Measurements from ENCODE around the gene TBC1D2. TPM values are rescaled to one million over a fixed set of nuclear protein-coding genes. Genes with fewer than 3 reads are reported as not detected.
A peak's percentile ranks its signal among the peaks of the same experiment; 100 is the strongest.

Gene TBC1D2
- total and polyA plus RNA-seq, 2 experiments from 2014 or later, result 3.7 to 6.8 TPM

DNA sequence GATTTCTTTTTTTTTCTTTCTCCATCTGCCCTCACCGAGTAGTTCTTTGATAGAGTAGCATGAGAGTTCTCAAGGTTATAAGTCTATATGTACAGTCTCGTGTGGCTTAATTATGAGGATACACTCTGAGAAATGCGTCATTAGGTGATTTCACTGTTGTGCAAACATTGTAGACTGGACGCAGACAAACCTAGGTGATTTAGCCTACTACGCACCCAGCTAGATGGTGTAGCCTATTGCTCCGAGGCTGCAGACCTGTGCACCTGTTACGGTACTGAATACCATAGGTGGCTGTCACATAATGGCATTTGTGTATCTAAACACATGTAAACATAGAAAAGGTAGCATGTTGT lies 36.1 kb downstream of the TBC1D2 start:
- H3K4me3 ChIP-seq, result peak overlapping the region; percentile 2; the same call in 1 of the 2 replicates
- Mint-ChIP-seq H3K36me3 (ENCODE audit: low read depth) (peaks cover 29% of the 10 kb centered on the region), H3K27ac (peak overlapping the region; percentile 88), H3K4me1 (peaks cover 63% of the 10 kb centered on the region), H3K9me3 (no peaks in the 10 kb centered on the region), H3K4me3 (peak overlapping the region; percentile 31), H3K27me3 (ENCODE audit: insufficient read depth, low read depth, poor library complexity) (peaks cover 17% of the 10 kb centered on the region)
- no peak overlapping the region for H2AFZ ChIP-seq
- no peaks in the 10 kb centered on the region for H3K9me2 ChIP-seq (ENCODE audit: insufficient read depth)
- no peaks in the 10 kb centered on the region for H4K20me1 ChIP-seq (replicated peaks; ENCODE audit: insufficient read depth)
- no peak for ATAC-seq
- no peak for TF ChIP-seq ZNF331 (CRISPR knock-in tag; IDR thresholded peaks at IDR 0.05; ENCODE audit: low read depth)
- TF ChIP-seq JUNB (IDR thresholded peaks at IDR 0.05; ENCODE audit: unreplicated experiment), result no peak
- no peak for TF ChIP-seq ZNF114 (CRISPR knock-in tag; IDR thresholded peaks at IDR 0.05)
- TF ChIP-seq, protein P1, sequence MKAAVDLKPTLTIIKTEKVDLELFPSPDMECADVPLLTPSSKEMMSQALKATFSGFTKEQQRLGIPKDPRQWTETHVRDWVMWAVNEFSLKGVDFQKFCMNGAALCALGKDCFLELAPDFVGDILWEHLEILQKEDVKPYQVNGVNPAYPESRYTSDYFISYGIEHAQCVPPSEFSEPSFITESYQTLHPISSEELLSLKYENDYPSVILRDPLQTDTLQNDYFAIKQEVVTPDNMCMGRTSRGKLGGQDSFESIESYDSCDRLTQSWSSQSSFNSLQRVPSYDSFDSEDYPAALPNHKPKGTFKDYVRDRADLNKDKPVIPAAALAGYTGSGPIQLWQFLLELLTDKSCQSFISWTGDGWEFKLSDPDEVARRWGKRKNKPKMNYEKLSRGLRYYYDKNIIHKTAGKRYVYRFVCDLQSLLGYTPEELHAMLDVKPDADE (IDR thresholded peaks at IDR 0.05), result no peak
- TF ChIP-seq EZH2phosphoT487 (IDR thresholded peaks at IDR 0.05; ENCODE audit: unreplicated experiment), result no peak
- TF ChIP-seq CTCF (conservative IDR thresholded peaks at IDR 0.05; ENCODE audit: low read depth in 2 of 2), result no peak
- TF ChIP-seq NANOG (IDR thresholded peaks at IDR 0.05; ENCODE audit: borderline replicate concordance), result no peak
- TF ChIP-seq, protein P2, sequence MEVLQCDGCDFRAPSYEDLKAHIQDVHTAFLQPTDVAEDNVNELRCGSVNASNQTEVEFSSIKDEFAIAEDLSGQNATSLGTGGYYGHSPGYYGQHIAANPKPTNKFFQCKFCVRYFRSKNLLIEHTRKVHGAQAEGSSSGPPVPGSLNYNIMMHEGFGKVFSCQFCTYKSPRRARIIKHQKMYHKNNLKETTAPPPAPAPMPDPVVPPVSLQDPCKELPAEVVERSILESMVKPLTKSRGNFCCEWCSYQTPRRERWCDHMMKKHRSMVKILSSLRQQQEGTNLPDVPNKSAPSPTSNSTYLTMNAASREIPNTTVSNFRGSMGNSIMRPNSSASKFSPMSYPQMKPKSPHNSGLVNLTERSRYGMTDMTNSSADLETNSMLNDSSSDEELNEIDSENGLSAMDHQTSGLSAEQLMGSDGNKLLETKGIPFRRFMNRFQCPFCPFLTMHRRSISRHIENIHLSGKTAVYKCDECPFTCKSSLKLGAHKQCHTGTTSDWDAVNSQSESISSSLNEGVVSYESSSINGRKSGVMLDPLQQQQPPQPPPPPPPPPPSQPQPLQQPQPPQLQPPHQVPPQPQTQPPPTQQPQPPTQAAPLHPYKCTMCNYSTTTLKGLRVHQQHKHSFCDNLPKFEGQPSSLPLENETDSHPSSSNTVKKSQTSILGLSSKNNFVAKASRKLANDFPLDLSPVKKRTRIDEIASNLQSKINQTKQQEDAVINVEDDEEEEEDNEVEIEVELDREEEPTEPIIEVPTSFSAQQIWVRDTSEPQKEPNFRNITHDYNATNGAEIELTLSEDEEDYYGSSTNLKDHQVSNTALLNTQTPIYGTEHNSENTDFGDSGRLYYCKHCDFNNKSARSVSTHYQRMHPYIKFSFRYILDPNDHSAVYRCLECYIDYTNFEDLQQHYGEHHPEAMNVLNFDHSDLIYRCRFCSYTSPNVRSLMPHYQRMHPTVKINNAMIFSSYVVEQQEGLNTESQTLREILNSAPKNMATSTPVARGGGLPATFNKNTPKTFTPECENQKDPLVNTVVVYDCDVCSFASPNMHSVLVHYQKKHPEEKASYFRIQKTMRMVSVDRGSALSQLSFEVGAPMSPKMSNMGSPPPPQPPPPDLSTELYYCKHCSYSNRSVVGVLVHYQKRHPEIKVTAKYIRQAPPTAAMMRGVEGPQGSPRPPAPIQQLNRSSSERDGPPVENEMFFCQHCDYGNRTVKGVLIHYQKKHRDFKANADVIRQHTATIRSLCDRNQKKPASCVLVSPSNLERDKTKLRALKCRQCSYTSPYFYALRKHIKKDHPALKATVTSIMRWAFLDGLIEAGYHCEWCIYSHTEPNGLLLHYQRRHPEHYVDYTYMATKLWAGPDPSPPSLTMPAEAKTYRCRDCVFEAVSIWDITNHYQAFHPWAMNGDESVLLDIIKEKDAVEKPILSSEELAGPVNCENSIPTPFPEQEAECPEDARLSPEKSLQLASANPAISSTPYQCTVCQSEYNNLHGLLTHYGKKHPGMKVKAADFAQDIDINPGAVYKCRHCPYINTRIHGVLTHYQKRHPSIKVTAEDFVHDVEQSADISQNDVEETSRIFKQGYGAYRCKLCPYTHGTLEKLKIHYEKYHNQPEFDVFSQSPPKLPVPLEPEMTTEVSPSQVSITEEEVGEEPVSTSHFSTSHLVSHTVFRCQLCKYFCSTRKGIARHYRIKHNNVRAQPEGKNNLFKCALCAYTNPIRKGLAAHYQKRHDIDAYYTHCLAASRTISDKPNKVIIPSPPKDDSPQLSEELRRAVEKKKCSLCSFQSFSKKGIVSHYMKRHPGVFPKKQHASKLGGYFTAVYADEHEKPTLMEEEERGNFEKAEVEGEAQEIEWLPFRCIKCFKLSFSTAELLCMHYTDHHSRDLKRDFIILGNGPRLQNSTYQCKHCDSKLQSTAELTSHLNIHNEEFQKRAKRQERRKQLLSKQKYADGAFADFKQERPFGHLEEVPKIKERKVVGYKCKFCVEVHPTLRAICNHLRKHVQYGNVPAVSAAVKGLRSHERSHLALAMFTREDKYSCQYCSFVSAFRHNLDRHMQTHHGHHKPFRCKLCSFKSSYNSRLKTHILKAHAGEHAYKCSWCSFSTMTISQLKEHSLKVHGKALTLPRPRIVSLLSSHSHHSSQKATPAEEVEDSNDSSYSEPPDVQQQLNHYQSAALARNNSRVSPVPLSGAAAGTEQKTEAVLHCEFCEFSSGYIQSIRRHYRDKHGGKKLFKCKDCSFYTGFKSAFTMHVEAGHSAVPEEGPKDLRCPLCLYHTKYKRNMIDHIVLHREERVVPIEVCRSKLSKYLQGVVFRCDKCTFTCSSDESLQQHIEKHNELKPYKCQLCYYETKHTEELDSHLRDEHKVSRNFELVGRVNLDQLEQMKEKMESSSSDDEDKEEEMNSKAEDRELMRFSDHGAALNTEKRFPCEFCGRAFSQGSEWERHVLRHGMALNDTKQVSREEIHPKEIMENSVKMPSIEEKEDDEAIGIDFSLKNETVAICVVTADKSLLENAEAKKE (CRISPR knock-in tag; IDR thresholded peaks at IDR 0.05), result no peak
- no peak for TF ChIP-seq CREB1 (CRISPR knock-in tag; IDR thresholded peaks at IDR 0.05; ENCODE audit: low read depth)
- TF ChIP-seq POLR2AphosphoS5 (IDR thresholded peaks at IDR 0.05; ENCODE audit: low read depth), result no peak
- TF ChIP-seq STAT1 (IDR thresholded peaks at IDR 0.05; ENCODE audit: unreplicated experiment), result no peak
- no peak for TF ChIP-seq REST (IDR thresholded peaks at IDR 0.05; ENCODE audit: unreplicated experiment)
- TF ChIP-seq EZH2 (IDR thresholded peaks at IDR 0.05; ENCODE audit: low read depth, unreplicated experiment), result no peak
- no peaks in the 10 kb centered on the region for H3K79me2 ChIP-seq (replicated peaks; ENCODE audit: insufficient read depth)
- no peaks in the 10 kb centered on the region for H3K36me3 ChIP-seq (ENCODE audit: insufficient read depth)
- H3K27me3 ChIP-seq (ENCODE audit: insufficient read depth), result no peaks in the 10 kb centered on the region
- peaks cover 18% of the 10 kb centered on the region for H3F3A ChIP-seq (replicated peaks; ENCODE audit: low read depth)
- H3K4me1 ChIP-seq (ENCODE audit: insufficient read depth), result peaks cover 31% of the 10 kb centered on the region
- DNase-seq (ENCODE audit: low spot score), result no peak
- H3K4me2 ChIP-seq, result peak overlapping the region; percentile 8; the same call in 1 of the 2 replicates
- peak overlapping the region; percentile 83 for H3K27ac ChIP-seq (ENCODE audit: low read depth)
